A673 (cell line): Measurements from ENCODE around the gene VPS50. TPM values are rescaled to one million over a fixed set of nuclear protein-coding genes. Genes with fewer than 3 reads are reported as not detected.

Experiments
- BruUV-seq: library from RNA; stranded (reverse); fragments of 400-500 nt; replicated peaks from 2 replicates; lab custom pipeline; 2021; lab: Mats Ljungman, UMichigan
- CTCF ChIA-PET: fragments of 300-600 bp; sonication (Branson Sonifier 250); formaldehyde crosslinking; loops from one replicate; lab custom pipeline; 2022; ENCODE audit warnings: antibody characterized with exemption; lab: Charles Lee
- POLR2A ChIA-PET: fragments of 300-600 bp; sonication (Branson Sonifier 250); formaldehyde crosslinking; loops from one replicate; lab custom pipeline; 2022; ENCODE audit warnings: antibody characterized with exemption; ENCODE audit not compliant: low non-redundant PET; lab: Charles Lee
- DNase-seq: peaks from one replicate; pipeline ENCODE4 v3.0.0-alpha.2; 2015; ENCODE audit warnings: low spot score
- H3K27ac ChIP-seq: fragments of 200-600 bp; sonication (generic); 2 replicates; pipeline ENCODE4 v1.5.1; 2016; ENCODE audit warnings: mixed run types, low read depth, mild to moderate bottlenecking, mixed read lengths, antibody characterized with exemption, low read length; ENCODE audit not compliant: poor library complexity, severe bottlenecking
- H3K27me3 ChIP-seq: fragments of 200-600 bp; sonication (generic); replicated peaks from 2 replicates; pipeline ENCODE4 v1.6.1; 2017; ENCODE audit warnings: mixed run types, low read depth, mild to moderate bottlenecking, mixed read lengths, antibody characterized with exemption, low read length; ENCODE audit not compliant: insufficient read depth, poor library complexity
- H3K36me3 ChIP-seq: fragments of 200-600 bp; sonication (generic); 2 replicates; pipeline ENCODE4 v1.6.1; 2016; ENCODE audit warnings: mixed run types, mild to moderate bottlenecking, mixed read lengths, antibody characterized with exemption, low read length; ENCODE audit not compliant: insufficient read depth, poor library complexity, severe bottlenecking
- H3K4me1 ChIP-seq: fragments of 200-600 bp; sonication (generic); 2 replicates; pipeline ENCODE4 v1.6.1; 2017; ENCODE audit warnings: mixed run types, mild to moderate bottlenecking, mixed read lengths, antibody characterized with exemption, low read length; ENCODE audit not compliant: insufficient read depth, poor library complexity, severe bottlenecking
- H3K4me3 ChIP-seq: fragments of 200-600 bp; sonication (generic); 2 replicates; pipeline ENCODE4 v1.5.1; 2016; ENCODE audit warnings: low read depth, mixed run types, mild to moderate bottlenecking, mixed read lengths, low read length; ENCODE audit not compliant: poor library complexity, severe bottlenecking
- H3K9me3 ChIP-seq: fragments of 200-600 bp; sonication (generic); 2 replicates; pipeline ENCODE4 v1.6.1; 2016; ENCODE audit warnings: mixed run types, low read depth, mild to moderate bottlenecking, mixed read lengths, antibody characterized with exemption, low read length; ENCODE audit not compliant: poor library complexity, severe bottlenecking
- EZH2 ChIP-seq: fragments of 200-600 bp; sonication (generic); IDR thresholded peaks from 2 replicates; pipeline ENCODE4 v1.6.1; 2017; ENCODE audit warnings: borderline replicate concordance, low read depth, mild to moderate bottlenecking, mixed read lengths, antibody characterized with exemption, low read length; ENCODE audit not compliant: poor library complexity, severe bottlenecking
- intact Hi-C: fragments of 100-400 bp; cut with micrococcal nuclease; formaldehyde crosslinking; loops from one replicate; pipeline ENCODE4 v1.10.0; 2022; ENCODE audit not compliant: unreplicated experiment
- total RNA-seq: library from RNA; stranded (reverse); gene quantifications from 2 replicates; pipeline ENCODE4 v1.2.3, GENCODE V29; 2021
- TF ChIP-seq, protein P1 (sequence below): fragments of 300-800, 200-600 bp; sonication (generic); conservative IDR thresholded peaks from 2 replicates; pipeline ENCODE4 v1.5.1; 2017; ENCODE audit warnings: low read depth, mild to moderate bottlenecking, antibody characterized with exemption, low read length, moderate library complexity, mixed read lengths

VPS50 gene
- total RNA-seq, 1 experiment from 2014 or later = 19.0 TPM

DNA sequence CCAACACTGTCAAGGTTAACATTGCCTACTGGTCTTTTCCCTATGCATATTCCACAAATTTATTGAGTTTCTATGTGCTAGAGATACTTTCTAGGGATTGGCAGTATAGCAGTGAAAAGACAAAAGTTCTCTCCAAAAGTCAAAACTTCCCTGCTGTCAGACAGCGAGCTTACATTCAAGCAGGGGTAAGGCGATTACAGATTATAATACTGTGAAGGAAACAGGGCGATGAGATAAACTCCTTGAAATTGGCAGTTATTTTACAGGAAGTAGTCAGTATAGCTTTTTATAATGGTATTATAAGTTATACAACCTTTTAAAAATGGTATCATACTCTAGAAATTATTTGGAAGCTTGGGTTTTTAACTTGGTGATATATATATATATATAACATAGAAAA, 9.9 kb downstream of the VPS50 start:
- Histone ChIP-seq H3K4me3 (no peak overlapping the region), H3K36me3 (no peaks in the 10 kb centered on the region), H3K27ac (no peak overlapping the region), H3K27me3 (no peaks in the 10 kb centered on the region), H3K4me1 (no peaks in the 10 kb centered on the region), H3K9me3 (no peaks in the 10 kb centered on the region)
- TF ChIP-seq EZH2 = no peak
- TF ChIP-seq, protein P1, sequence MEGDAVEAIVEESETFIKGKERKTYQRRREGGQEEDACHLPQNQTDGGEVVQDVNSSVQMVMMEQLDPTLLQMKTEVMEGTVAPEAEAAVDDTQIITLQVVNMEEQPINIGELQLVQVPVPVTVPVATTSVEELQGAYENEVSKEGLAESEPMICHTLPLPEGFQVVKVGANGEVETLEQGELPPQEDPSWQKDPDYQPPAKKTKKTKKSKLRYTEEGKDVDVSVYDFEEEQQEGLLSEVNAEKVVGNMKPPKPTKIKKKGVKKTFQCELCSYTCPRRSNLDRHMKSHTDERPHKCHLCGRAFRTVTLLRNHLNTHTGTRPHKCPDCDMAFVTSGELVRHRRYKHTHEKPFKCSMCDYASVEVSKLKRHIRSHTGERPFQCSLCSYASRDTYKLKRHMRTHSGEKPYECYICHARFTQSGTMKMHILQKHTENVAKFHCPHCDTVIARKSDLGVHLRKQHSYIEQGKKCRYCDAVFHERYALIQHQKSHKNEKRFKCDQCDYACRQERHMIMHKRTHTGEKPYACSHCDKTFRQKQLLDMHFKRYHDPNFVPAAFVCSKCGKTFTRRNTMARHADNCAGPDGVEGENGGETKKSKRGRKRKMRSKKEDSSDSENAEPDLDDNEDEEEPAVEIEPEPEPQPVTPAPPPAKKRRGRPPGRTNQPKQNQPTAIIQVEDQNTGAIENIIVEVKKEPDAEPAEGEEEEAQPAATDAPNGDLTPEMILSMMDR = no peak
- DNase-seq = no peak
- CTCF ChIA-PET = no interaction called here
- intact Hi-C loops = no loop called here
- POLR2A ChIA-PET = no interaction called here
- BruUV-seq = no TSS peak

DNA sequence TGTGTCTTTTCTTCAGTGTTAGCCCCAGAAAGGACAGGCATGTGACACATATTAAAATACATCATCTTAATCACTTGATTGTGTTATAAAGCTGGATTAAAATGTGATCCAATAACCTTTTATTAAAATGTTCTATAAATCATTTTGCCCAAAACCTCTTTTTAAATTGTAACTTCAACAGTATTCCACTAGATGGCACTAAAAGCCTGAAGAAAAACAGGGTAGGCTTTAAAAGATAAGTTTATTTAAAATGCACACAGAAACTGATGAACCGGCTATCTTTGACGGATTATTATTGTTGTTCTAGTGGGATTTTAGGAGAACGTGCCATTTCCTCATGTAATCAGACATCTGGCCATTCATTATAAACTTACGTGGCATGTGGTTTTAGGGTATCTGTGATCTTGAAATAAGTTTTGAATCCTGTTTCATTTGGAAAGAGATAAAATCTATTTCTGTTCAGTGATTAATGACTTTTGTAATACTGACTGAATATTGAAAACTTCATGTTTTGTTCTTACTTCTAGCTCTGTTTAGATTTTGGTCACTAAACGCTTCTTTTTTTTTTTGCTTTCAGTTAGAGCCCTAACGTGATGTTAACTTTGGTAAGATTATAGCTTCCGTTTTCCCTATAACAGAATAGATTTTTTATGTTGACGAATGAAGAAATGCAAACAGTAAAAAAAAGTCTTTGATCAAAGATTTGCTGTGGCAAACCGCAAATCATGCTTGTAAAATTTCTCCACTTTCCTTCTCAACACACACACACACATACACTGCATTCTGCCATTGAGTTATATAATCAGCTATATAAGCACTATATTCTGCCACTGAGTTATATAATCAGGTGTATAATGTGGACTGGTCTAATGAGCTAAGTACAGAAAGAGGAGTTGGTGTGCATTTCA, 13.6 kb downstream of the VPS50 start:
- BruUV-seq = no TSS peak
- TF ChIP-seq, protein P1 = peak; percentile 66
- TF ChIP-seq EZH2 = no peak
- Histone ChIP-seq H3K27me3 (no peaks in the 10 kb centered on the region), H3K27ac (no peak overlapping the region), H3K4me1 (no peaks in the 10 kb centered on the region), H3K9me3 (no peaks in the 10 kb centered on the region), H3K4me3 (no peak overlapping the region), H3K36me3 (no peaks in the 10 kb centered on the region)
- DNase-seq = peak; percentile 45
- intact Hi-C loops = loop anchor here (1.0 kb wide), 1 partner anchor 306 kb away; no protein-coding TSS in a partner anchor
- POLR2A ChIA-PET = interaction anchor here (0.6 kb wide), 1 partner anchor 696 kb away, joined by 6 read pairs; no protein-coding TSS in a partner anchor
- CTCF ChIA-PET = no interaction called here

DNA sequence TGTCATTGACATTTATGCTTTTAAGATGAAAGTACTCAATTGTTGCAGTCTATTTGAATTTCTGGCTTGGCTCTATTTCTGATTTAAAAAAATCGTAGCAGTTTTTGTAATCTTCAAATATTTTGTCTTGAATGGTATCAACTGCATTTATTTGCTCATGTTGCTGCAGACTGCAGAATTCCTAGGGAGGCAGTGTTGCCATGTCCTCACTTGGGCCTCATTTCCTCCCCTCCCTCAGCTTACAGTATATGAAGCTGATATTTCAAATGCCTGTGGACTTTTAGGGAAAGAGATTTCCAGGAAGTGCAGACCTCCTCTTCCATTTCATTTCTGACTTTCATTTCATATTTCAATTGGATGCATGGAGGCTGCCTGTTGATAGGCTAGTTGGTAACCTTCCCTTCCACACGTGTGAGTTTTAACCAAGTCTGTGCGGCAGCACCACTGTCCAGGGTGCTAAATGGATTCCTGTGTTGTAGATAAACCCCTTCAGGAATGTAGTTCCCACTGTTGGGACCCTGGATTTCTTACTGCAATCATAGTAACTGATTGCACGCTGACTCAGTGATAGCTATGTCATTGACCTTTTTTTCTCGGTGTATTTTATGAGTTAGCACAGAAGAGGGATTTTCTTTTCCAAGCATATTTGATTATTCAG, 17.5 kb downstream of the VPS50 start:
- no TSS peak for BruUV-seq
- no peaks in the 10 kb centered on the region for H3K9me3 ChIP-seq
- DNase-seq = peak; percentile 3
- CTCF ChIA-PET = no interaction called here
- H3K36me3 ChIP-seq = no peaks in the 10 kb centered on the region
- no peaks in the 10 kb centered on the region for H3K27me3 ChIP-seq
- intact Hi-C loops = no loop called here
- POLR2A ChIA-PET = no interaction called here
- no peaks in the 10 kb centered on the region for H3K4me1 ChIP-seq
- H3K27ac ChIP-seq = no peak overlapping the region
- TF ChIP-seq, protein P1 = no peak
- no peak for TF ChIP-seq EZH2
- H3K4me3 ChIP-seq = no peak overlapping the region
